Stimulated activated CD4-positive, alpha-beta T cell treated with anti-CD3 and anti-CD28 coated beads, Interleukin-1b, Interleukin-23, amount 100 ng/mL, for 48 hours (primary cell): Measurements from ENCODE around the gene HSFY2.
"Not testable (repeated sequence)": the region's sequence is repeated elsewhere in the genome, so short reads cannot be mapped to it uniquely, and the experiment has no call there.

ENCODE experiments used
- DNase-seq: peaks from one replicate; pipeline ENCODE4 v3.0.0-alpha.2; 2020

The HSFY2 gene

GRCh38 chrY:18773635-18774034, at the start of gene HSFY2:
TSS of gene HSFY2 (minus strand) at chrY:18773735. CDS start at chrY:18773618, 117 bp downstream.
- DNase-seq: not testable (repeated sequence)

GRCh38 chrY:18815751-18816150, 42.2 kb upstream of the HSFY2 start:
- DNase-seq: not testable (repeated sequence)

- DNase-seq: not testable (repeated sequence)
Observed at GRCh38 chrY:18788757-18789406, 15.3 kb upstream of the HSFY2 start.

GRCh38 chrY:18754077-18754476, 19.5 kb downstream of the HSFY2 start:
- not testable (repeated sequence) for DNase-seq

- not testable (repeated sequence) for DNase-seq
Observed at GRCh38 chrY:18753133-18753815, 20.3 kb downstream of the HSFY2 start.

GRCh38 chrY:18723714-18724113, 49.8 kb downstream of the HSFY2 start:
- DNase-seq: not testable (repeated sequence)
